ENCODE measurements around the gene NECAP2. TPM values are rescaled to one million over a fixed set of nuclear protein-coding genes. Genes with fewer than 3 reads are reported as not detected.
A peak's percentile ranks its signal among the peaks of the same experiment; 100 is the strongest.

NECAP2 gene
- total and polyA plus RNA-seq, 10 donors: 59.7 to 150 (median 117) TPM

DNA sequence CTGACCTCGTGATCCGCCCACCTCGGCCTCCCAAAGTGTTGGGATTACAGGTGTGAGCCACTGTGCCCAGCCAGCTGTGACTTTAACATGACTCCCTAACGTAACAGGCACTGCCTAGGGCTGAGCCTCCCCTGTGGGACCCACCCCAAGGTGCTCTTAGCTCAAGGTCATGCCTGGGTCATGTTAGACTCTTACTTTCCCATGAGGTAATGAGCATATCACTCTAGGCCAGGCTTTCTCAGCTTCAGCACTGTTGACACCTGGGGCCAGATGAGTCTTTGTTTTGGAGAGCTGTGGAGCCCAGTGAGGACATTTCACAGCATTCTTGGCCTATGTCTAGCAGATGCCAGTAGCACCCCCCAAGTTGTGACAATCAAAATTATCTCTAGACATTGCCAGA is 4.5 kb downstream of the NECAP2 start:
- TF ChIP-seq POLR2AphosphoS5 (IDR thresholded peaks at IDR 0.05) (no peak), POLR2A (IDR thresholded peaks at IDR 0.05) (no peak)
- 79 to 97% (median 86%) methylated on average over 4 of the region's 4 CpGs for WGBS, 5 donors
- peaks cover 0 to 82% (median 67%) of the 10 kb centered on the region in 6 donors for H3K36me3 ChIP-seq
- peak overlapping the region in 5 of 8 donors; percentile 8 to 96 (median 95) for H3K27ac ChIP-seq
- no peak for DNase-seq
- intact Hi-C loops (cut with DNase I; ENCODE audit: low total_unique reads): no loop called here
- peaks cover 25 to 89% (median 58%) of the 10 kb centered on the region in 6 donors for H3K4me1 ChIP-seq
- no peaks in the 10 kb centered on the region for H3K27me3 ChIP-seq (replicated peaks in 1 of 7)
- no peak overlapping the region for H3K4me3 ChIP-seq
- no peaks in the 10 kb centered on the region for H3K9me3 ChIP-seq

DNA sequence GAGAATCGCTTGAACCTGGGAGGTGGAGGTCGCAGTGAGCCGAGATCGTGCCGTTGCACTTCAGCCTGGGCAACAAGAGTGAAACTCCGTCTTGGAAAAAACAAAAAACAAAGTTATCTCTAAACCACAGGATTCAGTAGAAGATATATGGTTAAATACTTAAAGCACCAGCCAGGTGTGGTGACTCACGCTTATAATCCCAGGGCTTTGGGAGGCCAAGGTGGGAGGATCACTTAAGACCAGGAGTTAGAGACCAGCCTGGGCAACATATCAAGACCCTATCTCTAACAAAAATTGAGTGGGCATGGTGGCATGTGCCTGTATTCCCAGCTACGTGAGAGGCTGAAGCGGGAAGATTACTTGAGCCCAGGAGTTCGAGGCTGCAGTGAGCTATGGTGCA is 5.6 kb downstream of the NECAP2 start:
- no peak overlapping the region for H3K4me3 ChIP-seq
- intact Hi-C loops (cut with DNase I; ENCODE audit: low total_unique reads): no loop called here
- peaks cover 28 to 92% (median 64%) of the 10 kb centered on the region in 6 donors for H3K4me1 ChIP-seq
- H3K27ac ChIP-seq: no peak overlapping the region
- no peak for DNase-seq
- TF ChIP-seq POLR2A (IDR thresholded peaks at IDR 0.05) (no peak), POLR2AphosphoS5 (IDR thresholded peaks at IDR 0.05) (no peak)
- TF ChIP-seq, protein P1, sequence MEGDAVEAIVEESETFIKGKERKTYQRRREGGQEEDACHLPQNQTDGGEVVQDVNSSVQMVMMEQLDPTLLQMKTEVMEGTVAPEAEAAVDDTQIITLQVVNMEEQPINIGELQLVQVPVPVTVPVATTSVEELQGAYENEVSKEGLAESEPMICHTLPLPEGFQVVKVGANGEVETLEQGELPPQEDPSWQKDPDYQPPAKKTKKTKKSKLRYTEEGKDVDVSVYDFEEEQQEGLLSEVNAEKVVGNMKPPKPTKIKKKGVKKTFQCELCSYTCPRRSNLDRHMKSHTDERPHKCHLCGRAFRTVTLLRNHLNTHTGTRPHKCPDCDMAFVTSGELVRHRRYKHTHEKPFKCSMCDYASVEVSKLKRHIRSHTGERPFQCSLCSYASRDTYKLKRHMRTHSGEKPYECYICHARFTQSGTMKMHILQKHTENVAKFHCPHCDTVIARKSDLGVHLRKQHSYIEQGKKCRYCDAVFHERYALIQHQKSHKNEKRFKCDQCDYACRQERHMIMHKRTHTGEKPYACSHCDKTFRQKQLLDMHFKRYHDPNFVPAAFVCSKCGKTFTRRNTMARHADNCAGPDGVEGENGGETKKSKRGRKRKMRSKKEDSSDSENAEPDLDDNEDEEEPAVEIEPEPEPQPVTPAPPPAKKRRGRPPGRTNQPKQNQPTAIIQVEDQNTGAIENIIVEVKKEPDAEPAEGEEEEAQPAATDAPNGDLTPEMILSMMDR (IDR thresholded peaks at IDR 0.05 in 8 of 11, conservative IDR thresholded peaks at IDR 0.05 in 3 of 11): no peak
- WGBS, 5 donors: 90 to 96% (median 93%) methylated on average over 10 of the region's 10 CpGs
- H3K27me3 ChIP-seq (replicated peaks in 1 of 7): no peaks in the 10 kb centered on the region
- H3K9me3 ChIP-seq: no peaks in the 10 kb centered on the region
- peaks cover 0 to 93% (median 77%) of the 10 kb centered on the region in 6 donors for H3K36me3 ChIP-seq

DNA sequence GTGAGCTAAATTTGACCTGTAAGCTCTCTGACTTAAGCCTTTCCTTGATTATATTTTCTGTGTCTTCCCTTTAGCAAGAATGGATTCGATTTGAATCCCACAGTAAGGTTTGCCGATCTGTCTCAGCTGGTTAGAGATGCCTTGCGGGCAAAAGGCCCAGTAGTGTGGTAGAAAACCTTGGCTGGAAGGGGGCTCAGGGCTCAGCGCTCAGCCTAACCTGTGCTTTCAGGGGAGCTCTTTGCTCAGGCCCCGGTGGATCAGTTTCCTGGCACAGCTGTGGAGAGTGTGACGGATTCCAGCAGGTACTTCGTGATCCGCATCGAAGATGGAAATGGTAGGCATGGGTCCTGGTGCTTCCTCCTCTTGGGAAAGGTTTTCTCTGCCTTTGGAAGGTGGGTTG is 7.1 kb downstream of the NECAP2 start:
- H3K9me3 ChIP-seq: no peaks in the 10 kb centered on the region
- peaks cover 0 to 100% (median 91%) of the 10 kb centered on the region in 6 donors for H3K36me3 ChIP-seq
- peaks cover 19 to 92% (median 61%) of the 10 kb centered on the region in 6 donors for H3K4me1 ChIP-seq
- peak overlapping the region in 1 of 8 donors; percentile 50 for H3K27ac ChIP-seq
- 95 to 98% (median 97%) methylated on average over 9 of the region's 9 CpGs for whole genome bisulfite sequencing, 5 donors
- no peaks in the 10 kb centered on the region for H3K27me3 ChIP-seq (replicated peaks in 1 of 7)
- no peak for TF ChIP-seq POLR2AphosphoS5 (IDR thresholded peaks at IDR 0.05)
- TF ChIP-seq POLR2A (IDR thresholded peaks at IDR 0.05): no peak
- TF ChIP-seq, protein P1 (IDR thresholded peaks at IDR 0.05 in 8 of 11, conservative IDR thresholded peaks at IDR 0.05 in 3 of 11): no peak
- intact Hi-C loops (cut with DNase I; ENCODE audit: low total_unique reads): no loop called here
- DNase-seq: no peak
- no peak overlapping the region for H3K4me3 ChIP-seq

DNA sequence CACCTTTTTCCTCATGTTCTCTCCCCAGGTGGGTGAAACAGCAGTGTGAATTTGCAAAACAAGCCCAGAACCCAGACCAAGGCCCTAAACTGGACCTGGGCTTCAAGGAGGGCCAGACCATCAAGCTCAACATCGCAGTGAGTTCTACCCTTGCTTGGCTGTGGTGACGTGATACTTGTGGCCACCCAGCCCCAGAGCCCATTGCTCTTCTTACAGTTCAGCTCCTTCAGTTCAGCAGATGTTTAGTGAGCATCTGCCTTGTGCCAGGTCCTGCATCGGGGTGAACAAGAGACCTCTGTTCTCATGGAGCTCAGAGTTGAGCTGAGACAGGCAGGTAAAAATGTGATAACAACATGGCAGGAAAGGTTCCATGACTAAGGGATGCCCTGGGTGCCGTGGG is 8.5 kb downstream of the NECAP2 start:
- no peaks in the 10 kb centered on the region for H3K9me3 ChIP-seq
- H3K4me1 ChIP-seq: peaks cover 10 to 81% (median 47%) of the 10 kb centered on the region in 6 donors
- no peaks in the 10 kb centered on the region for H3K27me3 ChIP-seq (replicated peaks in 1 of 7)
- TF ChIP-seq POLR2A (IDR thresholded peaks at IDR 0.05) (no peak), POLR2AphosphoS5 (IDR thresholded peaks at IDR 0.05) (no peak)
- TF ChIP-seq, protein P1 (IDR thresholded peaks at IDR 0.05 in 8 of 11, conservative IDR thresholded peaks at IDR 0.05 in 3 of 11): no peak
- intact Hi-C loops (cut with DNase I; ENCODE audit: low total_unique reads): no loop called here
- DNase-seq: no peak
- H3K36me3 ChIP-seq: peaks cover 0 to 100% (median 95%) of the 10 kb centered on the region in 6 donors
- H3K27ac ChIP-seq: peak overlapping the region in 3 of 8 donors; percentile 36 to 50 (median 43)
- WGBS, 5 donors: 90 to 100% (median 96%) methylated on average over 4 of the region's 4 CpGs
- no peak overlapping the region for H3K4me3 ChIP-seq
